ENCODE data around the gene DLL3. TPM values are rescaled to one million over a fixed set of nuclear protein-coding genes. Genes with fewer than 3 reads are reported as not detected.

DLL3 gene
- total and polyA plus RNA-seq, 9 of the 15 experiments (the other 6 are each of a cell fraction or from before 2014, with no cell fraction given) = 0.80 to 6.3 (median 1.2) TPM

- 0 out of 4 replicates have a peak, but pooled peaks of 1 of the 2 experiments have one; percentile 2 for TF ChIP-seq RAD21 (CRISPR knock-in tag; conservative IDR thresholded peaks at IDR 0.05 in 1 of 2, IDR thresholded peaks at IDR 0.05 in 1 of 2)
These were observed 41.6 kb downstream of the DLL3 start (continued) for GRCh38 chr19:39540333-39540673.

GRCh38 chr19:39542206-39542605 lies 43.5 kb downstream of the DLL3 start:
- H3K4me3 ChIP-seq = no peak overlapping the region
- H2AFZ ChIP-seq (ENCODE audit: low read depth, low read length) = no peak overlapping the region
- no peak overlapping the region for H3K4me2 ChIP-seq (ENCODE audit: insufficient read depth, low read length)
- 0 out of 3 replicates have a peak, but pooled peaks cover 2% of the 10 kb centered on the region for H3K36me3 ChIP-seq (ENCODE audit: control insufficient read depth, insufficient read depth, low read length)
- no peak for TF ChIP-seq ZC3H4 (CRISPR knock-in tag; IDR thresholded peaks at IDR 0.05; ENCODE audit: borderline replicate concordance)
- no peak for TF ChIP-seq SIRT6 (IDR thresholded peaks at IDR 0.05; ENCODE audit: low read depth, low read length)
- no peaks in the 10 kb centered on the region for H4K20me1 ChIP-seq (replicated peaks; ENCODE audit: control insufficient read depth, insufficient read depth, low read length)
- ATAC-seq (no peak), DNase-seq (ENCODE audit: extremely low read depth in 1 of 4, low spot score in 3 of 4) (no peak), FAIRE-seq (no peak)
- BruUV-seq (replicated peaks) = no TSS peak
- H3K4me1 ChIP-seq (replicated peaks in 1 of 2; ENCODE audit: control insufficient read depth in 2 of 2, insufficient read depth in 2 of 2, low read length in 2 of 2) = peaks cover 6 to 8% of the 10 kb centered on the region in 2 experiments; a peak in 3 of 5 replicates
- CTCF ChIA-PET (ENCODE audit: low intra/inter-chr PET ratio) = no interaction called here
- no peak overlapping the region for H3K27ac ChIP-seq (ENCODE audit: extremely low read depth, low read depth, low read length)
- H3K79me2 ChIP-seq (ENCODE audit: control insufficient read depth, insufficient read depth, low read length) = peaks cover 17% of the 10 kb centered on the region
- intact Hi-C loops (cut with micrococcal nuclease) = no loop called here
- no peaks in the 10 kb centered on the region for H3K9me3 ChIP-seq (replicated peaks; ENCODE audit: control insufficient read depth, insufficient read depth, low read depth, low read length)
- POLR2A ChIA-PET = interaction anchor here (0.5 to 1.2 kb wide), 3 partner anchors 77 to 1096 kb away, joined by 3 to 4 read pairs (median 3); partner anchors contain the start of gene RPS16
- peaks cover 11 to 16% of the 10 kb centered on the region in 2 experiments; a peak in 3 of 5 replicates for H3K27me3 ChIP-seq (ENCODE audit: control insufficient read depth in 2 of 2, insufficient read depth in 2 of 2, low read length in 2 of 2)
- 8% methylated on average over 2 of the region's 2 CpGs for WGBS (ENCODE audit: insufficient coverage, low coverage, missing lambda C conversion rate)
- in situ Hi-C loops (cut with MboI) = no loop called here
- H3K9me1 ChIP-seq (ENCODE audit: control insufficient read depth, insufficient read depth, low read length) = no peaks in the 10 kb centered on the region
- H3K9ac ChIP-seq (ENCODE audit: insufficient read depth in 1 of 2, low read depth in 2 of 2, low read length in 2 of 2) = no peak overlapping the region

- DNase-seq (ENCODE audit: extremely low read depth in 1 of 4, low spot score in 3 of 4) (no peak), ATAC-seq (no peak), FAIRE-seq (no peak)
- intact Hi-C loops (cut with micrococcal nuclease) = no loop called here
- in situ Hi-C loops (cut with MboI) = no loop called here
- Histone ChIP-seq H3K4me3 (no peak overlapping the region), H3K4me2 (ENCODE audit: insufficient read depth, low read length) (no peak overlapping the region), H3K27me3 (ENCODE audit: control insufficient read depth in 2 of 2, insufficient read depth in 2 of 2, low read length in 2 of 2) (peaks cover 11 to 16% of the 10 kb centered on the region in 2 experiments; a peak in 3 of 5 replicates), H3K9me3 (replicated peaks; ENCODE audit: control insufficient read depth, insufficient read depth, low read depth, low read length) (no peaks in the 10 kb centered on the region), H3K36me3 (ENCODE audit: control insufficient read depth, insufficient read depth, low read length) (no peaks in the 10 kb centered on the region), H3K9ac (ENCODE audit: insufficient read depth in 1 of 2, low read depth in 2 of 2, low read length in 2 of 2) (no peak overlapping the region), H2AFZ (ENCODE audit: low read depth, low read length) (no peak overlapping the region), H3K4me1 (replicated peaks in 1 of 2; ENCODE audit: control insufficient read depth in 2 of 2, insufficient read depth in 2 of 2, low read length in 2 of 2) (peaks cover 6 to 8% of the 10 kb centered on the region in 2 experiments; a peak in 3 of 5 replicates), H3K79me2 (ENCODE audit: control insufficient read depth, insufficient read depth, low read length) (peaks cover 12% of the 10 kb centered on the region), H3K27ac (ENCODE audit: extremely low read depth, low read depth, low read length) (no peak overlapping the region), H3K9me1 (ENCODE audit: control insufficient read depth, insufficient read depth, low read length) (no peaks in the 10 kb centered on the region), H4K20me1 (replicated peaks; ENCODE audit: control insufficient read depth, insufficient read depth, low read length) (no peaks in the 10 kb centered on the region)
- WGBS (ENCODE audit: insufficient coverage, low coverage, missing lambda C conversion rate) = 3% methylated on average over 3 of the region's 3 CpGs
- no TSS peak for BruUV-seq (replicated peaks)
- POLR2A ChIA-PET = no interaction called here
- CTCF ChIA-PET (ENCODE audit: low intra/inter-chr PET ratio) = no interaction called here
- TF ChIP-seq ZC3H11A (IDR thresholded peaks at IDR 0.05; ENCODE audit: low read depth, low read length) (no peak), KLF13 (tag; IDR thresholded peaks at IDR 0.05; ENCODE audit: borderline replicate concordance, low read depth) (no peak), ZBTB43 (CRISPR knock-in tag; IDR thresholded peaks at IDR 0.05) (no peak), SIN3A (IDR thresholded peaks at IDR 0.05; ENCODE audit: borderline replicate concordance in 2 of 2, control insufficient read depth in 1 of 2, low read depth in 2 of 2, low read length in 2 of 2) (no peak), ZNF551 (CRISPR knock-in tag; IDR thresholded peaks at IDR 0.05) (no peak), HNRNPL (IDR thresholded peaks at IDR 0.05; ENCODE audit: low read depth, low read length) (no peak), DDX20 (tag; IDR thresholded peaks at IDR 0.05; ENCODE audit: low read depth) (no peak), SIX5 (IDR thresholded peaks at IDR 0.05; ENCODE audit: borderline replicate concordance in 1 of 2, insufficient read depth in 1 of 2, low read depth in 1 of 2, low read length in 2 of 2) (no peak), TSC22D4 (tag; IDR thresholded peaks at IDR 0.05) (no peak), ELF1 (tag; IDR thresholded peaks at IDR 0.05) (no peak)
These were observed 44.7 kb downstream of the DLL3 start for GRCh38 chr19:39543477-39543857.

All from K562 (cell line).